HEK293 (cell line): Measurements from ENCODE around the gene EPHB1.

Source experiments
- CTCF ChIA-PET: fragments of 350-600 bp; formaldehyde crosslinking; extraction: SDS; loops from one replicate; lab custom pipeline; 2021; ENCODE audit warnings: antibody characterized with exemption; lab: Yijun Ruan, JAX
- POLR2A ChIA-PET: fragments of 300-600 bp; formaldehyde crosslinking; extraction: SDS; loops from one replicate; lab custom pipeline; 2020; ENCODE audit warnings: antibody characterized with exemption, inconsistent platforms; lab: Yijun Ruan, JAX
- H3K27ac ChIP-seq: fragments of 200-500 bp; sonication (Bioruptor generic); 2 replicates; pipeline ENCODE4 v1.5.1; 2014; ENCODE audit warnings: low read depth, low read length, control low read depth, inconsistent platforms; ENCODE audit errors: extremely low read depth
- H3K36me3 ChIP-seq, 2 experiments: fragments of 200-500 bp in 1 of 2; sonication (Bioruptor generic) in 1 of 2; 1 replicate in 1 of 2; 2 replicates in 1 of 2; pipeline ENCODE4 v1.5.1; 2014 to 2017; ENCODE audit warnings: inconsistent platforms in 2 of 2, low read length in 2 of 2; ENCODE audit not compliant: control insufficient read depth in 2 of 2, insufficient read depth in 1 of 2
- H3K4me1 ChIP-seq: fragments of 200-500 bp; sonication (Bioruptor generic); 2 replicates; pipeline ENCODE4 v1.5.1; 2014; ENCODE audit warnings: mild to moderate bottlenecking, low read length, inconsistent platforms; ENCODE audit not compliant: control insufficient read depth, insufficient read depth
- H3K4me3 ChIP-seq: 2 replicates; pipeline ENCODE4 v1.5.1; 2011; ENCODE audit warnings: low read depth, mild to moderate bottlenecking, control low read depth, low read length, moderate library complexity
- H3K9me3 ChIP-seq: fragments of 200-500 bp; sonication (Bioruptor generic); 2 replicates; pipeline ENCODE4 v1.5.1; 2014; ENCODE audit warnings: low read depth, low read length, inconsistent platforms; ENCODE audit not compliant: control insufficient read depth, insufficient read depth
- GFI1B ChIP-seq: fragments of 450-650 bp; formaldehyde crosslinking; IDR thresholded peaks from 2 replicates; pipeline ENCODE4 v1.5.1; 2016; ENCODE audit warnings: missing biosample characterization, missing genetic modification characterization
- ZNF146 ChIP-seq: fragments of 450-650 bp; formaldehyde crosslinking; IDR thresholded peaks from 2 replicates; pipeline ENCODE4 v1.5.1; 2016; ENCODE audit warnings: missing biosample characterization, missing genetic modification characterization
- ZNF214 ChIP-seq: fragments of 450-650 bp; formaldehyde crosslinking; IDR thresholded peaks from 2 replicates; pipeline ENCODE4 v1.5.1; 2017; ENCODE audit warnings: missing biosample characterization, mild to moderate bottlenecking, missing genetic modification characterization, borderline replicate concordance
- ZNF24 ChIP-seq: fragments of 450-650 bp; formaldehyde crosslinking; IDR thresholded peaks from 2 replicates; pipeline ENCODE4 v1.5.1; 2016; ENCODE audit warnings: missing biosample characterization, missing genetic modification characterization
- ZNF302 ChIP-seq: fragments of 450-650 bp; formaldehyde crosslinking; IDR thresholded peaks from 2 replicates; pipeline ENCODE4 v1.5.1; 2016; ENCODE audit warnings: missing biosample characterization, missing genetic modification characterization, low read depth
- ZNF404 ChIP-seq: fragments of 450-650 bp; formaldehyde crosslinking; IDR thresholded peaks from 2 replicates; pipeline ENCODE4 v1.5.1; 2017; ENCODE audit warnings: missing biosample characterization, missing genetic modification characterization
- ZNF549 ChIP-seq: fragments of 450-650 bp; IDR thresholded peaks from 2 replicates; pipeline ENCODE4 v1.5.1; 2018; ENCODE audit warnings: missing biosample characterization, missing genetic modification characterization, mild to moderate bottlenecking, inconsistent platforms, moderate library complexity
- ZNF600 ChIP-seq: fragments of 450-650 bp; formaldehyde crosslinking; IDR thresholded peaks from 2 replicates; pipeline ENCODE4 v1.5.1; 2016; ENCODE audit warnings: missing biosample characterization, missing genetic modification characterization
- ZNF664 ChIP-seq: fragments of 450-650 bp; formaldehyde crosslinking; IDR thresholded peaks from 2 replicates; pipeline ENCODE4 v1.5.1; 2016; ENCODE audit warnings: missing biosample characterization, missing genetic modification characterization
- ZNF707 ChIP-seq: fragments of 450-650 bp; formaldehyde crosslinking; IDR thresholded peaks from 2 replicates; pipeline ENCODE4 v1.5.1; 2016; ENCODE audit warnings: missing biosample characterization, missing genetic modification characterization
- ZNF791 ChIP-seq: fragments of 450-650 bp; formaldehyde crosslinking; IDR thresholded peaks from 2 replicates; pipeline ENCODE4 v1.5.1; 2016; ENCODE audit warnings: missing biosample characterization, missing genetic modification characterization
- TF ChIP-seq, protein P1 (sequence below): fragments of 450-650 bp; formaldehyde crosslinking; IDR thresholded peaks from 2 replicates; pipeline ENCODE4 v1.5.1; 2016; ENCODE audit warnings: missing biosample characterization, missing genetic modification characterization
- TF ChIP-seq, protein P2 (sequence below): fragments of 450-650 bp; formaldehyde crosslinking; IDR thresholded peaks from 2 replicates; pipeline ENCODE4 v1.5.1; 2017; ENCODE audit warnings: missing biosample characterization, mild to moderate bottlenecking, missing genetic modification characterization, moderate library complexity
- TF ChIP-seq, protein P3 (sequence below): fragments of 450-650 bp; formaldehyde crosslinking; IDR thresholded peaks from 2 replicates; pipeline ENCODE4 v1.5.1; 2016; ENCODE audit warnings: missing biosample characterization, missing genetic modification characterization
- TF ChIP-seq, protein P4 (sequence below): fragments of 450-650 bp; formaldehyde crosslinking; optimal IDR thresholded peaks from 2 replicates; pipeline ENCODE3; 2016; ENCODE audit warnings: missing biosample characterization, mild to moderate bottlenecking, missing genetic modification characterization
- TF ChIP-seq, protein P5 (sequence below): fragments of 450-650 bp; formaldehyde crosslinking; IDR thresholded peaks from 2 replicates; pipeline ENCODE4 v1.5.1; 2016; ENCODE audit warnings: missing biosample characterization, missing genetic modification characterization
- TF ChIP-seq, protein P6 (sequence below): fragments of 450-650 bp; formaldehyde crosslinking; IDR thresholded peaks from 2 replicates; pipeline ENCODE4 v1.5.1; 2016; ENCODE audit warnings: missing biosample characterization, missing genetic modification characterization

Gene EPHB1

DNA sequence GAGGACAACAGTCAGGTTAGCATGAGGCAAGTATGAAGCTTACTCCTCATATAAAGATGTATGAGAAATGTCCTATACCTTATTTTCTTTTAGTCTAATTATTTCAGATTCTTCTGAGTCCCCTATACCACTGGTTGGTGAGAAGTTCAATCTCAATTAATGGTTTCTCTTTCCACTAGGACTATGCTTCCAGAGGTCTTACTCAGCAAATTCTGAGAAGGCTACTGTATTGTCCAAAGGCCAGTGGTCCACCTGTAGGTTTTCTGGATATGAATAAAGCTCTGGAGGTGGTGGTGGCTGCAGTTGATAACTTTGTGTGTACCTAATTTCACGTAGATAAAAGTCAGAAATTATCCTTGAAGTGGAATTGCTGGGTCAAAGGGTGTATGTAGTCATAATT lies 149.4 kb downstream of the EPHB1 start (continued):
- TF ChIP-seq, protein P1, sequence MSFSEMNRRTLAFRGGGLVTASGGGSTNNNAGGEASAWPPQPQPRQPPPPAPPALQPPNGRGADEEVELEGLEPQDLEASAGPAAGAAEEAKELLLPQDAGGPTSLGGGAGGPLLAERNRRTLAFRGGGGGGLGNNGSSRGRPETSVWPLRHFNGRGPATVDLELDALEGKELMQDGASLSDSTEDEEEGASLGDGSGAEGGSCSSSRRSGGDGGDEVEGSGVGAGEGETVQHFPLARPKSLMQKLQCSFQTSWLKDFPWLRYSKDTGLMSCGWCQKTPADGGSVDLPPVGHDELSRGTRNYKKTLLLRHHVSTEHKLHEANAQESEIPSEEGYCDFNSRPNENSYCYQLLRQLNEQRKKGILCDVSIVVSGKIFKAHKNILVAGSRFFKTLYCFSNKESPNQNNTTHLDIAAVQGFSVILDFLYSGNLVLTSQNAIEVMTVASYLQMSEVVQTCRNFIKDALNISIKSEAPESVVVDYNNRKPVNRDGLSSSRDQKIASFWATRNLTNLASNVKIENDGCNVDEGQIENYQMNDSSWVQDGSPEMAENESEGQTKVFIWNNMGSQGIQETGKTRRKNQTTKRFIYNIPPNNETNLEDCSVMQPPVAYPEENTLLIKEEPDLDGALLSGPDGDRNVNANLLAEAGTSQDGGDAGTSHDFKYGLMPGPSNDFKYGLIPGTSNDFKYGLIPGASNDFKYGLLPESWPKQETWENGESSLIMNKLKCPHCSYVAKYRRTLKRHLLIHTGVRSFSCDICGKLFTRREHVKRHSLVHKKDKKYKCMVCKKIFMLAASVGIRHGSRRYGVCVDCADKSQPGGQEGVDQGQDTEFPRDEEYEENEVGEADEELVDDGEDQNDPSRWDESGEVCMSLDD (tag by site-specific recombination), result no peak
- TF ChIP-seq ZNF214 (tag by site-specific recombination) (no peak), ZNF146 (tag by site-specific recombination) (no peak), ZNF791 (tag by site-specific recombination) (no peak), GFI1B (tag by site-specific recombination) (no peak)
- TF ChIP-seq, protein P2, sequence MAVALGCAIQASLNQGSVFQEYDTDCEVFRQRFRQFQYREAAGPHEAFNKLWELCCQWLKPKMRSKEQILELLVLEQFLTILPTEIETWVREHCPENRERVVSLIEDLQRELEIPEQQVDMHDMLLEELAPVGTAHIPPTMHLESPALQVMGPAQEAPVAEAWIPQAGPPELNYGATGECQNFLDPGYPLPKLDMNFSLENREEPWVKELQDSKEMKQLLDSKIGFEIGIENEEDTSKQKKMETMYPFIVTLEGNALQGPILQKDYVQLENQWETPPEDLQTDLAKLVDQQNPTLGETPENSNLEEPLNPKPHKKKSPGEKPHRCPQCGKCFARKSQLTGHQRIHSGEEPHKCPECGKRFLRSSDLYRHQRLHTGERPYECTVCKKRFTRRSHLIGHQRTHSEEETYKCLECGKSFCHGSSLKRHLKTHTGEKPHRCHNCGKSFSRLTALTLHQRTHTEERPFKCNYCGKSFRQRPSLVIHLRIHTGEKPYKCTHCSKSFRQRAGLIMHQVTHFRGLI, result no peak

DNA sequence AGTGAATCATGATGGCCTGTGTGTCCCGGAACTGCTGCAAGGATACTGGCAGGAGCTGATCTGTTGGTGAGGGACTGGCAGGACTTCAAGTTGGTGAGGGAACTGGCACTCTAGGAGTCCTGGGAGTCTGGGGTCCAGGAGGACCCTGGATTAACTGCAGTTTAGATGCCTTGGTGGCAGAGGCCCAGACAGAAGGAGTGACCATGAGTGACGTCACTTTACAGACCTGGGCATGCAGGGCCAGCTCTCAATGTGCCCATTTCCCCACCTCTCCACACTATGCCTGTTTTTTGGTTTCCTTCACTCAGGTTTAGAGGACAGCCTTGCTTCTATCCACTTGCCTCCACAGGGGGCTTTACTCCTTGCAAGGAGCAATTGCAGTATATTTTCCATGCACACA lies 154.1 kb downstream of the EPHB1 start:
- POLR2A ChIA-PET, result no interaction called here

More for the DNA sequence above, 154.1 kb downstream of the EPHB1 start:
- H3K27ac ChIP-seq, result no peak overlapping the region
- no peaks in the 10 kb centered on the region for H3K36me3 ChIP-seq
- TF ChIP-seq ZNF24 (tag by site-specific recombination), result no peak
- TF ChIP-seq ZNF302, result no peak
- TF ChIP-seq ZNF600 (tag by site-specific recombination), result no peak
- TF ChIP-seq, protein P3, sequence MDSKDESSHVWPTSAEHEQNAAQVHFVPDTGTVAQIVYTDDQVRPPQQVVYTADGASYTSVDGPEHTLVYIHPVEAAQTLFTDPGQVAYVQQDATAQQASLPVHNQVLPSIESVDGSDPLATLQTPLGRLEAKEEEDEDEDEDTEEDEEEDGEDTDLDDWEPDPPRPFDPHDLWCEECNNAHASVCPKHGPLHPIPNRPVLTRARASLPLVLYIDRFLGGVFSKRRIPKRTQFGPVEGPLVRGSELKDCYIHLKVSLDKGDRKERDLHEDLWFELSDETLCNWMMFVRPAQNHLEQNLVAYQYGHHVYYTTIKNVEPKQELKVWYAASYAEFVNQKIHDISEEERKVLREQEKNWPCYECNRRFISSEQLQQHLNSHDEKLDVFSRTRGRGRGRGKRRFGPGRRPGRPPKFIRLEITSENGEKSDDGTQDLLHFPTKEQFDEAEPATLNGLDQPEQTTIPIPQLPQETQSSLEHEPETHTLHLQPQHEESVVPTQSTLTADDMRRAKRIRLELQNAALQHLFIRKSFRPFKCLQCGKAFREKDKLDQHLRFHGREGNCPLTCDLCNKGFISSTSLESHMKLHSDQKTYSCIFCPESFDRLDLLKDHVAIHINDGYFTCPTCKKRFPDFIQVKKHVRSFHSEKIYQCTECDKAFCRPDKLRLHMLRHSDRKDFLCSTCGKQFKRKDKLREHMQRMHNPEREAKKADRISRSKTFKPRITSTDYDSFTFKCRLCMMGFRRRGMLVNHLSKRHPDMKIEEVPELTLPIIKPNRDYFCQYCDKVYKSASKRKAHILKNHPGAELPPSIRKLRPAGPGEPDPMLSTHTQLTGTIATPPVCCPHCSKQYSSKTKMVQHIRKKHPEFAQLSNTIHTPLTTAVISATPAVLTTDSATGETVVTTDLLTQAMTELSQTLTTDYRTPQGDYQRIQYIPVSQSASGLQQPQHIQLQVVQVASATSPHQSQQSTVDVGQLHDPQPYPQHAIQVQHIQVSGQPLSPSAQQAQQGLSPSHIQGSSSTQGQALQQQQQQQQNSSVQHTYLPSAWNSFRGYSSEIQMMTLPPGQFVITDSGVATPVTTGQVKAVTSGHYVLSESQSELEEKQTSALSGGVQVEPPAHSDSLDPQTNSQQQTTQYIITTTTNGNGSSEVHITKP (tag by site-specific recombination), result no peak
- TF ChIP-seq ZNF549 (tag by site-specific recombination), result no peak
- TF ChIP-seq ZNF664, result no peak
- TF ChIP-seq, protein P4, sequence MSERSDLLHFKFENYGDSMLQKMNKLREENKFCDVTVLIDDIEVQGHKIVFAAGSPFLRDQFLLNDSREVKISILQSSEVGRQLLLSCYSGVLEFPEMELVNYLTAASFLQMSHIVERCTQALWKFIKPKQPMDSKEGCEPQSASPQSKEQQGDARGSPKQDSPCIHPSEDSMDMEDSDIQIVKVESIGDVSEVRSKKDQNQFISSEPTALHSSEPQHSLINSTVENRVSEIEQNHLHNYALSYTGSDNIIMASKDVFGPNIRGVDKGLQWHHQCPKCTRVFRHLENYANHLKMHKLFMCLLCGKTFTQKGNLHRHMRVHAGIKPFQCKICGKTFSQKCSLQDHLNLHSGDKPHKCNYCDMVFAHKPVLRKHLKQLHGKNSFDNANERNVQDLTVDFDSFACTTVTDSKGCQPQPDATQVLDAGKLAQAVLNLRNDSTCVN (tag by site-specific recombination), result no peak
- no peak for TF ChIP-seq ZNF404 (tag by site-specific recombination)
- TF ChIP-seq, protein P5, sequence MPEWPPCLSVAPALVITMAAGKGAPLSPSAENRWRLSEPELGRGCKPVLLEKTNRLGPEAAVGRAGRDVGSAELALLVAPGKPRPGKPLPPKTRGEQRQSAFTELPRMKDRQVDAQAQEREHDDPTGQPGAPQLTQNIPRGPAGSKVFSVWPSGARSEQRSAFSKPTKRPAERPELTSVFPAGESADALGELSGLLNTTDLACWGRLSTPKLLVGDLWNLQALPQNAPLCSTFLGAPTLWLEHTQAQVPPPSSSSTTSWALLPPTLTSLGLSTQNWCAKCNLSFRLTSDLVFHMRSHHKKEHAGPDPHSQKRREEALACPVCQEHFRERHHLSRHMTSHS (tag by site-specific recombination), result no peak
- TF ChIP-seq, protein P6, sequence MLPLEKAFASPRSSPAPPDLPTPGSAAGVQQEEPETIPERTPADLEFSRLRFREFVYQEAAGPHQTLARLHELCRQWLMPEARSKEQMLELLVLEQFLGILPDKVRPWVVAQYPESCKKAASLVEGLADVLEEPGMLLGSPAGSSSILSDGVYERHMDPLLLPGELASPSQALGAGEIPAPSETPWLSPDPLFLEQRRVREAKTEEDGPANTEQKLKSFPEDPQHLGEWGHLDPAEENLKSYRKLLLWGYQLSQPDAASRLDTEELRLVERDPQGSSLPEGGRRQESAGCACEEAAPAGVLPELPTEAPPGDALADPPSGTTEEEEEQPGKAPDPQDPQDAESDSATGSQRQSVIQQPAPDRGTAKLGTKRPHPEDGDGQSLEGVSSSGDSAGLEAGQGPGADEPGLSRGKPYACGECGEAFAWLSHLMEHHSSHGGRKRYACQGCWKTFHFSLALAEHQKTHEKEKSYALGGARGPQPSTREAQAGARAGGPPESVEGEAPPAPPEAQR, result no peak
- no peak for TF ChIP-seq ZNF707 (tag by site-specific recombination)
- TF ChIP-seq, all 188 proteins: peak for 0
- Histone ChIP-seq H3K9me3 (no peaks in the 10 kb centered on the region), H3K4me3 (no peak overlapping the region), H3K4me1 (no peaks in the 10 kb centered on the region)
- CTCF ChIA-PET, result no interaction called here
